ENCODE results near the gene CYP26B1.
A peak's percentile ranks its signal among the peaks of the same experiment; 100 is the strongest.

The CYP26B1 gene, protein sequence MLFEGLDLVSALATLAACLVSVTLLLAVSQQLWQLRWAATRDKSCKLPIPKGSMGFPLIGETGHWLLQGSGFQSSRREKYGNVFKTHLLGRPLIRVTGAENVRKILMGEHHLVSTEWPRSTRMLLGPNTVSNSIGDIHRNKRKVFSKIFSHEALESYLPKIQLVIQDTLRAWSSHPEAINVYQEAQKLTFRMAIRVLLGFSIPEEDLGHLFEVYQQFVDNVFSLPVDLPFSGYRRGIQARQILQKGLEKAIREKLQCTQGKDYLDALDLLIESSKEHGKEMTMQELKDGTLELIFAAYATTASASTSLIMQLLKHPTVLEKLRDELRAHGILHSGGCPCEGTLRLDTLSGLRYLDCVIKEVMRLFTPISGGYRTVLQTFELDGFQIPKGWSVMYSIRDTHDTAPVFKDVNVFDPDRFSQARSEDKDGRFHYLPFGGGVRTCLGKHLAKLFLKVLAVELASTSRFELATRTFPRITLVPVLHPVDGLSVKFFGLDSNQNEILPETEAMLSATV

DNA sequence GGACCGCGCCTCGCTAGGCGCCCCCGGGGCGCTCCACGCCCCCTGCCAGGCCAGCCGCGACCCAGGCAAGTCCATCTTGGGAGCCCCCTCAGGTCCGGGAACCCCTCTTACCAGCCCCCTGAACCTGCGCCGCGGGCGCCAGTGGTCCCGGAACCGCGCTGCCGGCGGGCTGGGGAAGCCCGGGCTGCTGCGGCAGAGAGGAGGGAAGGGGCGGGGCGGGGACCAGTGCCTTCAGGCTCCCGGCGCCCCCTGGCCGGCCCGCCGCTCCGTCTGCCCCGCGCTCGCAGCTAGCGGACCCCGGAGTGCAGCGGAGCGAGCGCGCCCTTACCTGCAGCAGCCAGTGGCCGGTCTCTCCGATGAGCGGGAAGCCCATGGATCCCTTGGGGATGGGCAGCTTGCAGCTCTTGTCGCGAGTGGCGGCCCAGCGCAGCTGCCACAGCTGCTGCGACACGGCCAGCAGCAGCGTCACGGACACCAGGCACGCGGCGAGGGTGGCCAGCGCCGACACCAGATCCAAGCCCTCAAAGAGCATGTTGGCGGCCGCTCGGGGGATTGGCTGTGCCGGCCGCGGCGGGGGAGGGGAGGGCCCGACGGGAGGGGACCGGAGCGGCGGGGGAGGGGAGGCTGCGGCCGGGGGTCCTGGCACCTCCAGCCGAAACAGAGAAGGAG lies at the start of gene CYP26B1:
Gene CYP26B1, minus strand, starts transcription at position 560 of the 669 bp plus-strand sequence. Its CDS starts 28 bp downstream, at position 532.
- no peak for DNase-seq

DNA sequence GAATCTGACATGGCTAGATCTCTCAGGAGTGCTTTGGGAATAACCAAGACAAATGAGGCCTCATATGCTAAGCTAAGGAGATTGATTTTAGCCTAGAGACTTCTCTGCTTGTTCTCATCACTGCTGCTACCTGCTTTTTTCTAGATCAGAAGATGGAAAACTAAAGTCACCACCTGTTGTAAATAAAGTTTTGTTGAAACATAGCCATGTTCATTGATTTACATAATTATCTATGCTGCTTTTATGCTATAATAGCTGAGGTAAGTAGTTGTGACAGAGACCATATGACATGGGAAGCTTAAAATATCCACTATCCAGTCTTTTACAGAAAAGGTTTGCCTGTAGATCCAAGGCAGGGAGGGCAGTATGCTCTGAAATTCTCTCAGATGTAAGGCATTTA lies 46.1 kb upstream of the CYP26B1 start:
- DNase-seq, result no peak

DNA sequence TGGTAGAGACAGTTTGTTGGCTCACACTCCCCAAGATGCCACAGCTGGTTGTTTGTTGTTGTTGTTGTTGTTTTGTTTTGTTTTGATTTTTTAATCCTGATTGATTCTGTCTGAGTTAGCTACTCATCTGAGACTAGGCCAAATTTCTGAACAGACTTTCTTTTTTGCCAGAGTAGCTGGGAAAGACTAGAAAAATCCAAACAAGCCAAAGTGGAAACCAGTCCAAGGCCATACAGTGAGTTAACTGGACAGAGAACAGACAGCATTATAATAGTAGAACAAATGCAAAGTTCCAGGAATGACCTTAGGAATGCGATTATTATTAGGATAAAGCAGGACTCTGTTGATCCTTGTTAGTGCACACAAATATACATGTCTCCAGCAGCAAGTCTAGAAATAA lies 43.8 kb upstream of the CYP26B1 start:
- DNase-seq, result no peak

DNA sequence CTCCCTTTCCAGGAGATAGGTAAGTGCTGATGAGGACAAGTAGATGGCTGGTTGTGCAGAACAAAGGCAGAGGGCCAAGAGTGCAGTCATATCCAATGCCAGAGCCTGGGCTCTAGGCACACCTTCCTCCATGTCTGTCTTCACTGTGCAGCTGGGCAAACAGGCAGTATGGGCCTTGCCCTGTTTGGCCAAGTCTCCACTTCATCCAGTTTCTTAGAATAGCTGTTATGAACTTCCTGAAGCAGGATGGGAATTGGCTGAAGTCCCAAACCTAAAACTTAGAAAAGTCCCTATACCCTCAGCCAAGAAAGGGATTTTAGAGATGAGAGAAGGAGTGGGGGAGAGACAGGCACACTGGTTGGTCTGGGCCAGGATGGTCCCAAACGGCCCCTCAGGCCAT lies 37.5 kb upstream of the CYP26B1 start:
- no peak for DNase-seq

DNA sequence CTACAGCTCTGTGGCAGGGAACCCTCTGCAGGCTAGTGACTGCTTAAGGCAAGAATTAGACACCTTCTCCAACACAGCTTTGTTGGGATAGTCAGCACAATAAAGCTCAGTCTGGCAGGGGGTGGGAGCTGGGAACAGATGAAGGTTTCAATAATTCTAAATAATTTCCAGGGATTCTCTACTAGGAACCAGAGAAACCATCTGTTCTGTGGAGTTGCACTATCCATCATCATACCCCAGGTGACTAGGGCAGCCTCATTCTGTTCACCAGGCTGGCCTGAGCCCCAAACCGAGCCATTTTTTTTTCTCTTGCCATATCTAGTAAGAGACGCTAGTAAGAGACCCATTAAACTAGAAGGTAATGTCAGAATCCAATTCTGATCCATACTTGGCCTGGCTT lies 35.8 kb upstream of the CYP26B1 start:
- no peak for DNase-seq

DNA sequence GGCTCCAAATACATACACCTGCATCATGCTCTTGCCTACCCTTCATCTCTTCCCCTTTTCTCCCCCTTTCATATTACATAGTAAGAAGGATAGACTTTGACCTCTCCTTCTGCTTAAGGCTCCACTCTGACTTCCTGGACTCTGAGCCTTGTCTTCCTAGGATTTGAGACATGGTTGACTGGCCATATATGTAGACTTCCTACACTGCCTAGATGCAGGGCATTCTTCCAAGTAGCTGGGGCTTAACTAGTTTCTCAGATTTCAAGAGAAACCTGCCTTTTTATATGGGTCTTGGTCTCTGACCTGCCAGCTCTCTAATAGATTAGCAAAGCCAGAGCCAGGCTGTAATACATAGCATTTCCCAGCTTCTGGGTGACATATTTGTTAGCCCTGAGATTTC lies 35.4 kb upstream of the CYP26B1 start:
- no peak for DNase-seq

DNA sequence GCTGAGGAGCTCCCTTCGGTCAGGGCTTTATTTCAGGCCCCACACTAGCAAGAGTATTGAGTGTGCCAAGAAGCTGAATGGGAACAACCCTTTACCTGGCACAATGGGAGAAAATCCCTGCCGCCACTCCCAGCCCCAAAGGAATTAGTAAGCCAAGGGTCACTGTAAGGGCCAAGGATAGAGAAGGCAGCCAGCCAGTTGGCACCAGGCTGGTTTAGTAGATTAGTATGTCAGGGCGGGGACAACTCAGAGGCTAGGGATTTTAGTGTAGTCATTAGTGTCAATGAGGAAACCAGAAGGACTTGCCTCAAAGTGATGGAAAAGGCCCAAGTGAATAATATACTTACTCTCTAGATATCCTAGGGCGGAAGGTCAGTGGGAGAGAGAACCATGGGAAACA lies 34.9 kb upstream of the CYP26B1 start:
- DNase-seq, result no peak

DNA sequence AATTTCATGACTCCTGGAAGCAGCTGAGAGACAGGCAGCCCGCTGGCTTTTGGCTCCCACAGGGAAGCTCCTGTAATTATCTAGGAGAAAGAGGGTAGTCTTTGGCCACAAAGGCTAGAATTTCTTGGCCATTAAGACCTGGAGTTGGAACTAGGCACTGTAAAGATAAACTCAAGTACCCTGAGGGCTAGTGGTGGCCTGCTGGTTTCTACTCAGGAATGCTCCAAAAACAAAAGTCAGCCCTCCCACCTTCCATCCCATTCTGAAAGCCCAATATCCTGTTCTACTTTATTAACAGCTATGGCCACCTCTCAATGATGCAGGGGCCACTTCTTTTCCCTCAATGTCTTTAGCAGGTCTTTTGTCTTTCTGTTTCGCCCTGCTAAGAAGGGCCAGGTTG lies 34.0 kb upstream of the CYP26B1 start:
- DNase-seq, result no peak

DNA sequence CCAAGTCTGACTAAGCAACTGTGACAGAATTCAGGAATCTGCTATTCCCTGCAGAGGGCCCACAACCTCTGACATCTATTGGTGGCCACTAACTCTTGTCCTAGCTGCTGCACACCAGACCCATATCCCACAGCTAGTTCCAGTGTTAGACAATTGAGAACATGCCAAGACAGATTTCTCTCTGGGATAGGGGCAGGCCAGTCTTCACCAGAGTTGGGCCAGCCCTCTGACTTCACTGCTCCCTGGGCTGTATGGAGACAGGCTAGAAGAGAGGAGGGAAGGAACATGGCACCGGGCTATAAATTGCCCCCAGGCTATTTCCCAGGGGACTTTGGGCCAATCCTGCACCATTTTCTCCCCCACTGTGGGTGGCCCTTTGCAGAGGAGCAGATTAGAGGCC lies 32.7 kb upstream of the CYP26B1 start:
- DNase-seq, result no peak

DNA sequence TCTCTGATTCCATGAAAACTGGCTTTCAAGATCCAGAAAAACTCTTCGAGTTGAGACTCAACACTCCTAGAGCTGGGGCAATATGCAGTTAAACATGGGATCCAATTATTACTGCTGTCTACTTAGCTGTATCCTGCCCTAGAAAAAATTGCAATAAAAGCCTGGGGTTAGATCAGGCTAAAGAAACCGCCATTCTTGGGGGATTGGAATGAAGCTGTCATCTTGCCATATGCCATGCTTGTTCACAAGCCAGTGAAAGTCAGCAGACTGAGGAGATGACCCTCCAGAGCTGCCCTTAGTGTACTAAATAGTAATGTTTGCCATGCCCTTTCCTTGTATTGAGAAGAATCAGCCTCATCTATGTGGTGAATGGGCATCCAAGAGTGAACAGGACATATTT lies 30.9 kb upstream of the CYP26B1 start:
- DNase-seq, result no peak

DNA sequence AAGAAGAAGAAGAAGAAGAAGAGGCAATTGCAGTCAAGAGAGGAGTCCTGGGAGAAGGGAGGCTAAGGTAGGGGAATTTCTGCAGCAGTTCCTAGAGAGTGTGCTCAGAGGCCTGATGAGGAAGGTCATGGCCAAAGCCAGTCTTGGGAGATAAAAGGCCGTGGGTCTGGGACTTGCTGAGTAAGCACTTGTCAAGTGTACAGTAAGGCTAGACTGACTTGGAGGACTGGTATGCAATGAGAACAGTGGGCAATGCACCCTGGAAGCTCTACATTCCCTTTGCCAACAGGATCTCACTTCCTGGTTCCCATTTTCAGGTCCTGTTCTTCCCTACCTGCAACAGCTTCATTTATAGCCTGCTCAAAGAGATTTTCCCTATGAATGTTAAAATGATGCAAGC lies 28.6 kb upstream of the CYP26B1 start:
- DNase-seq, result no peak

DNA sequence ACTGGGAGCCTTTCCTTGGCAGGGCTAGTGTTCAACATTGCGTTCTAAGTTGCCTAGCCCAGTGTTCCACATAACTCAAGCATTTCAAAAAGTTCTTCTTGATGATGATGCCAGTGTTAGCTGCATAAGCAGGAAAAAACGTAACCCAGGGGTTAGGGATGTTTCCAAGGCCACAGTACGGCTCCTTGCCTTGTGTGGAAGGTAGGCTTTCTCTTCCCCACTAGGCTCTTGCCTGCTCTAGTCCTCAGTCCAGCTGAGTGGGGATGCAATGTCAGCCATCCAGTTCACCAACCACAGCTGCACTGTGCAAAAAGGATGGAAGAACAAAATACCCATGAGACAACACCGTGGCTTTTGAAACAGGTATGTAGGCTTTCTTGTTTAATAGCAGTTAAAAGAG lies 28.0 kb upstream of the CYP26B1 start:
- no peak for DNase-seq

DNA sequence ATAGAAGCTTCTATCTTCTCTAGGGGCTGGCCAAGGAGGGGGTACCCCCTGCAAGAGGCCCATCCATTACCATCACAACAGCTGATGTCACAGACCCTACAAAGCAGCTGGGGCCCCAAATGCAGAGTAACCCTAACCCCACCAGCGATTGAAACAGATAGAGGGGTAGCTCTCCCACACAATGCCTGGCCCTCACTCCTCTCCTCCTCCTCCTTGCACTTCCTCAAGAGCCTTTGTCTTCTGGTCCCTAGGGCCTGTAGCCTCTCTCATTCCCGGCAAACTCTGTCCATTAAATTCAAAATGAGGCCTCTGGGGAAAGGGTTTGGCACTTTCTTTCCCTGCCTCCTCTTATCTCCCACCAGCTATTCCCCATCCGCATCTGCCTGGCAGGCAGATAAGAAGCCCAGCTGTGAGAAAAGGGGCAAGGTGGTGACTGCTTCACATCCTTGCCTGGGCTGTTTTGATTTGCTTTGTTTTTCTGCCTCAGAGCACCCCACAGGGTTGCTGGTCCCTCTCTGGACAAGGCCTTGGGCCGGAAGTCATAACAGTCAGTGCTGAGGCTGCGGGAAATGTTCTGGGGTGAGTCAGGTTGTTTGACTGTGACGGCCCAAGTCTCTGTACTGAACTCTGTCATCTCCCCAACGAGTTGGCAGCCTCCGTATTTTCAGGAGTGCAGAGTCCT lies 26.1 kb upstream of the CYP26B1 start:
- no peak for DNase-seq

DNA sequence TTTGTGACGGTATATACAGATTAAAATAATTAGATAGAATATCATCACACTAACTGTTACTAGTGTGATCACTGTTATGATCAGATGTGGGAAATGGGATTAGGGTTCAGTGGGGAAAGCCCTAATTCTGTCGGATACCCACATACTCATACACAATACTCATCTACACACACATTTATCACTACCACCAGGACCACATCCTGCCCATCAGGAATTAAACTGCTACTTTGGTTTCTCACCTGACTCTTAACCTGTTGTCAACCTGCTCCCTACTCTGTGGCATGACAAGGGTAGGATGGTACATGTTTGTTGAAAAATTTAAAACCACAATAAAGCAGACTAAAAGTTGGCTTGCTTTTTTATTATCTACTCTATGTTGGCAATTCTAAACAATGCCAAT lies 24.8 kb upstream of the CYP26B1 start:
- no peak for DNase-seq

DNA sequence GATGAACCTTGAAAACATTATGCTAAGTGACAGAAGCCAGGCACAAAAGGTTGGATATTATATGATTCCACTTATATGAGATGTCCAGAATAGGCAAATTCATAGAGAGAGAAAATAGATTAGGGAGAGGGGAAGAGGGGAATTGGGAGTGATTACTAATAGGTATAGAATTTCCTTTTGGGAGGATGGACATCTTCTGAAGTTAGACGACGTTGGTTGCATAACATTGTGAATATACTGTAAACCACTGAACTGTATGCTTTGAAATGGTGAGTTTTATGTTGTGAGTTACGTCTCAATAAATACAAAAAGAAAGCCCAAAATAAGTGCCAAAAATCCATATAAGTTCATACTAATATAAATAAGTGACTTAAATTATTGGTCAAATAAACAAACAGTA lies 18.6 kb upstream of the CYP26B1 start:
- DNase-seq, result peak; percentile 31

DNA sequence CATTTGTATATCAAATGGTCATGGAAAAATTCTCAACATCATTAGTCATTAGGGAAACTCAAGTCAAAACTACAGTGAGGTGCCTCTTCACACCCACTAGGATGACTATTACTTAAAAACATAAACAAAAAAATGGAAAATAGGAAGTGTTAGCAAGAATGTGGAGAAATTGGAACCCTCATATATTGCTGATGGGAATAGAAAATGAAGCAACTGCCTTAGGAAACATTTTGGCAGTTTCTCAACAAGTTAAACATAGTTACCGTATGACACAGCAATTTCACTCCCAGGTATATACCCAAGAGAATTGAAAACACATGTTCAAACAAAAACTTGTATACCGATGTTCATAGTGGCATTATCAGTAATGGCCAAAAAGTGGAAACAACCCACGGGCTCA lies 18.1 kb upstream of the CYP26B1 start:
- peak; percentile 61 for DNase-seq

DNA sequence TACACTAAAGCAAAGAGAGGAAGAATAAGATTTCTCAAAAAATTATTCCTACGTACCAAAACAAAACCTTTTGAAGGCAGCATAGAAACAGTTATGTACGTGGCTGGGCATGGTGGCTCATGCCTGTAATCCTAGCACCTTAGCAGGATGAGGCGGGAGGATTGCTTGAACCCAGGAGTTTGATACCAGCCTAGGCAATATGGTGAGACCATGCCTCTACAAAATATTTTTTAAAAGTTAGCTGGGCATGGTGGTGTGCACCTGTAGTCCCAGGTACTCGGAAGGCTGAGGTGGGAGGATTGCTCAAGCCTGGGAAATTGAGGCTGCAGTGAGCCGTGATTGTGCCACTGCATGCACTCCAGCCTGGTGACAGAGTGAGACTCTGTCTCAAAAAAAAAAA lies 14.9 kb upstream of the CYP26B1 start:
- DNase-seq, result no peak

DNA sequence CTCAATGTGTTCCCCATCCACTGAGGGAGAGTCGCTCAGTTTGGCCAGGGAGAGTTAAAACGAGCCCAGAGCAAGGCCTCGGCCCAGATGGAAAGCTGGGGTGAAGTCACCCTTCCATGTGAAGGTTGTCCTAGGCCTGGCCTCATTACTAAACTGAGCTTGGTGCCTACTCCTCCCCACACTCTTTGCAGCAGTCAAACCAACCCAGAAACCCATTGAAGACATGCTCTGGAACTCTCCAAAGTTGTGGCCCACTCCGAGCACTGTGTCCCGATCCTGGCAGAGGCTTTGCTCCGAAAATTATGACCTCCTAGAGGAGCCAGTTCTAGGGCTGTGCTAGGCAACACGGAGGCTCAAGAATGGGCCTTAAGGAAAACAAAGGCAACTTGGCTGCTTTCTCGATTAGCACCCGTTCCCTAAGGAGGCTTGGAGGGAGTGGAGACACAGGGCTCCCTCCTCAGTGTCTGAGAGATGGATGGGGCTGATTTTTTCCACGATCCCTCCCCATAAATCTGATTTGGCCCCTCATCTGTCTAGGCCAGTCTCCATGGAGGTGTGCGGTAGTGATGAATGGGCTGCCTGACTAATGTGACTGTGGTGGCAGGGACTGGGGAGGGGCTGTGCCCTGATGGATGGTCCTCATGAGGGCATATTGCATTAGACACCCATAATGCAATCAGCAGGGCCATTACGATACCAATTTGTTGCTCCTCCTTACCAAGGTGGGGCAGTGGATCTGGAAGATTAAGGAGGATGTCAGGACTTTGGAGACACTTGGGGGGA lies 11.7 kb upstream of the CYP26B1 start:
- no peak for DNase-seq

DNA sequence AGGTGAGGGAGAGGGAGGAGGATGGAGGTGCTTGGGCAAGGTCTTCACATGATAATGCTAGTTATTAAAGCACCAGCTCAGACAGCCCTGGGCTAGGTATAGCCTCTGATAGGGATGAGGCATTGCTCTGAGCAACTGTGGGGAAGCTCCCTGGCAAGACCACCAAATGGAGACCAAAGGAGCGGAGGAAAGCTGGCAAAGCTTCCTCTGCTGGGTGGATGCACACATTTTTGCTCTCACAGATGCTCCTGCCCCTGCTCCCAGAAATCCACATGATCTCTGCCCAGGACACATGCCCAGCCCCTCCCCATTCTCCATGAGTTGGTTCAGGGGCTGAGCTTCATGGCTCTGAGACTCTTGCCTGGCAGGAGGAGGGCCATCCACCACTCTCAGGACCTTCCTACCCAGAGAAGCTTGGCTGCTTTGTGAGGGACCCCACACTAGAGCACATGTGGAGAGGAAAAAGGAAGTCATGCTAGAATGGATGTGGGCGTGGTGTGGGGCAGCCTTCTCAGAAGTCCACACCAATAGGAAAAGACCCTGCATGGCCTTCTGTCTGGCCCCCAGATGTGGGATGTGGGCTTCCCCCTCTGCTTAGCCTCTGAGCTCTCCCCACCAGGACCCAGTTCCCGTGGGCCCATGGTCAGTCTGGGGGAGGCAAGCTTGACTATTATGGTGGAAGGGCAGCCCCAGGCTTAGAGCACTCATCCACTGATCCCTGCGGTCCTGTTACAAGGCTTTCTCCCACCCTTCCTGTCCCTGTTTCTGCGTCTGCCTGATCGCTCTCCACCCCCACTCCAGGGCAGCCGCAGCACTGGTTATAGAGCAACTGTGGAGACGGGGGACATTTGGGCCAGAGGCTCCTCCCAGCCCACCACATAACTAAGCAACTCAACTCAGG lies 10.5 kb upstream of the CYP26B1 start:
- no peak for DNase-seq

DNA sequence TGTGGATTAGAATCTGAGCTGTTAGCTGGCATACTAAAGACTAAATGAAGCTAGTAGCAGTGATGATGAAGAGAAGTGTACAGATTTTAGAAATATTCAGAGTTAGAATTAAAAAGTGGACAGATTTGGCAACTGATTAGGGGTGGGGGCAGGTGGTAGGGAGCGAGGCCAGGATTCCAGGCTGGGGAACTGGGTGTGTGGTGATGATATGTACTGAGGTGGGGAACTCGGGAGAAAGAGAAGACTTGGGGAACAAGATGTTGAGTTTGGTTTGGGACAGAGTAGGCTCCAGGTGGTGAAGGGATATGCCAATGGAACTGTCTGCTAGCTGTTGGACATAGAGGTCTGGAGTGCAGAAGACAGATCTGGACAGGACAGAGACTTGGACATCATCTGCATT lies 9.2 kb upstream of the CYP26B1 start:
- no peak for DNase-seq

DNA sequence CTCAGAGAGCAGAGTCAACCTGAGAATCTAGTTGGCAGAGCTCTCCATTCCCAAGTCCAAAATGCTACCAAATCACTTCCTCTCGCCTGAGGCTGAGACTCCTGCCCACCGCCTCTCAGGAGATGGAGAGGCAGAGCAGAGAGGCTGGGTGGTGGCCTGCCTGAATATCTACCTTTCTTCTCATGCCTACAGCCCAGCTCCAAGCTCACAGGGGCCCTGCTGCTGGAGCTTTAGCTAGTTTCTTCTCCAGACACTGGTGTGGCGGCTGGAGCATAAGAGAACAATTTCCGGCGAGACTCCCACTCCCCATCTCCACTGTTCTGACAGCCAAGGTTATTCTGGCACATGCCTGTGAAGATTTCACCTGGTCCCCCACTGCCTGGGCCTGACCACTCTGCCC lies 8.1 kb upstream of the CYP26B1 start:
- DNase-seq, result no peak

DNA sequence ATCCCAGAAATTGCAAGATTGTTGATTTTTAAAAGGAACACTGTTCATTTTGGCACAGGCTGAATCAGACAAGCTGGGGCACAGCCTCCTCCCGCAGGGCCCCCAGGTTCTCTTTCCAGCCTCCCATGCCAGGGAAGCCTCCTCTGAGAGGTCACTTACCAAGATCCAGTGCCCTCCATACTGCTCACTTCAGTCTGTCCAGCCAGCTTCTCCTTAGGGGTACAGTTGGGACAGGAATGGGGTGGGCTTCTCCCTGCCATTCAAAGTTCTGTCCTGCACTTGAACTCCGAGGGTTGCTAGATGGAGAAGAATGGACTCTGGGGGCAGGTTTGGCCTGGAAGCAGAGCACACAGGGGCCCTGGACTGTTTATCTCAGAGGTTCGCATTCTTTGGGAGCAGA lies 7.5 kb upstream of the CYP26B1 start:
- no peak for DNase-seq

Data from NCI-H226 (cell line).